Astrocyte (in vitro differentiated cells and primary cell): ENCODE results near the gene TMEM120B. TPM values are rescaled to one million over a fixed set of nuclear protein-coding genes. Genes with fewer than 3 reads are reported as not detected.

ENCODE experiments used
- DNase-seq: peaks from one replicate; pipeline ENCODE4 v3.0.0-alpha.2; 2010; ENCODE audit warnings: low read depth
- FAIRE-seq: peaks from 2 replicates; lab custom pipeline; 2011; peaks lifted over from hg19 to GRCh38; lab: Jason Lieb, UNC
- H2AFZ ChIP-seq: 2 replicates; pipeline ENCODE4 v1.6.0; 2012; ENCODE audit warnings: low read depth, low read length, inconsistent platforms
- H3K27ac ChIP-seq: 2 replicates; pipeline ENCODE4 v1.5.1; 2011; ENCODE audit warnings: low read depth, low read length, inconsistent platforms
- H3K27me3 ChIP-seq: 2 replicates; pipeline ENCODE4 v1.6.0; 2011; ENCODE audit warnings: low read length, inconsistent platforms; ENCODE audit not compliant: insufficient read depth
- H3K36me3 ChIP-seq: 2 replicates; pipeline ENCODE4 v1.5.1; 2011; ENCODE audit warnings: low read length, inconsistent platforms; ENCODE audit not compliant: insufficient read depth
- H3K4me1 ChIP-seq: 2 replicates; pipeline ENCODE4 v1.5.1; 2011; ENCODE audit warnings: low read length, inconsistent platforms; ENCODE audit not compliant: insufficient read depth
- H3K4me2 ChIP-seq: 2 replicates; pipeline ENCODE4 v1.6.0; 2012; ENCODE audit warnings: low read length, inconsistent platforms
- H3K4me3 ChIP-seq: 2 replicates; pipeline ENCODE4 v1.5.1; 2011; ENCODE audit warnings: low read depth, mild to moderate bottlenecking, low read length, inconsistent platforms; ENCODE audit not compliant: insufficient read depth
- H3K79me2 ChIP-seq: 2 replicates; pipeline ENCODE4 v1.6.0; 2012; ENCODE audit warnings: mild to moderate bottlenecking, low read length, inconsistent platforms; ENCODE audit not compliant: insufficient read depth
- H3K9ac ChIP-seq: 2 replicates; pipeline ENCODE4 v1.6.0; 2012; ENCODE audit warnings: mild to moderate bottlenecking, low read length, inconsistent platforms
- H3K9me3 ChIP-seq: 2 replicates; pipeline ENCODE4 v1.5.1; 2012; ENCODE audit warnings: low read depth, mild to moderate bottlenecking, low read length, inconsistent platforms; ENCODE audit not compliant: insufficient read depth
- H4K20me1 ChIP-seq: 2 replicates; pipeline ENCODE4 v1.6.0; 2012; ENCODE audit warnings: low read length, inconsistent platforms; ENCODE audit not compliant: insufficient read depth
- H3K27ac Mint-ChIP-seq: one replicate; pipeline ENCODE4 v1.8.0; 2021; ENCODE audit warnings: mild to moderate bottlenecking, mixed read lengths; ENCODE audit not compliant: unreplicated experiment
- H3K27me3 Mint-ChIP-seq: one replicate; pipeline ENCODE4 v1.8.0; 2021; ENCODE audit warnings: low read depth, mixed read lengths; ENCODE audit not compliant: unreplicated experiment
- H3K36me3 Mint-ChIP-seq: one replicate; pipeline ENCODE4 v1.8.0; 2021; ENCODE audit warnings: low read depth, mixed read lengths; ENCODE audit not compliant: unreplicated experiment
- H3K4me1 Mint-ChIP-seq: one replicate; pipeline ENCODE4 v1.8.0; 2021; ENCODE audit warnings: low read depth, mixed read lengths; ENCODE audit not compliant: unreplicated experiment
- H3K4me3 Mint-ChIP-seq: one replicate; pipeline ENCODE4 v1.8.0; 2021; ENCODE audit warnings: mild to moderate bottlenecking, moderate library complexity, mixed read lengths; ENCODE audit not compliant: unreplicated experiment
- H3K9me3 Mint-ChIP-seq: one replicate; pipeline ENCODE4 v1.8.0; 2021; ENCODE audit warnings: mild to moderate bottlenecking, mixed read lengths; ENCODE audit not compliant: unreplicated experiment
- EZH2 ChIP-seq: IDR thresholded peaks from 2 replicates; pipeline ENCODE4 v1.6.1; 2012; ENCODE audit warnings: mild to moderate bottlenecking, low read length, inconsistent platforms; ENCODE audit not compliant: insufficient read depth
- total RNA-seq: library from RNA; stranded (reverse); gene quantifications from 2 replicates; pipeline ENCODE4 v1.2.1, GENCODE V29; 2021
- TF ChIP-seq, protein P1 (sequence below): IDR thresholded peaks from 2 replicates; pipeline ENCODE4 v1.5.1; 2011; ENCODE audit warnings: low read depth, mild to moderate bottlenecking, inconsistent platforms, low read length, moderate library complexity; ENCODE audit not compliant: insufficient read depth

TMEM120B gene
- total RNA-seq, 1 donor from 2014 or later = 36.0 TPM

DNA sequence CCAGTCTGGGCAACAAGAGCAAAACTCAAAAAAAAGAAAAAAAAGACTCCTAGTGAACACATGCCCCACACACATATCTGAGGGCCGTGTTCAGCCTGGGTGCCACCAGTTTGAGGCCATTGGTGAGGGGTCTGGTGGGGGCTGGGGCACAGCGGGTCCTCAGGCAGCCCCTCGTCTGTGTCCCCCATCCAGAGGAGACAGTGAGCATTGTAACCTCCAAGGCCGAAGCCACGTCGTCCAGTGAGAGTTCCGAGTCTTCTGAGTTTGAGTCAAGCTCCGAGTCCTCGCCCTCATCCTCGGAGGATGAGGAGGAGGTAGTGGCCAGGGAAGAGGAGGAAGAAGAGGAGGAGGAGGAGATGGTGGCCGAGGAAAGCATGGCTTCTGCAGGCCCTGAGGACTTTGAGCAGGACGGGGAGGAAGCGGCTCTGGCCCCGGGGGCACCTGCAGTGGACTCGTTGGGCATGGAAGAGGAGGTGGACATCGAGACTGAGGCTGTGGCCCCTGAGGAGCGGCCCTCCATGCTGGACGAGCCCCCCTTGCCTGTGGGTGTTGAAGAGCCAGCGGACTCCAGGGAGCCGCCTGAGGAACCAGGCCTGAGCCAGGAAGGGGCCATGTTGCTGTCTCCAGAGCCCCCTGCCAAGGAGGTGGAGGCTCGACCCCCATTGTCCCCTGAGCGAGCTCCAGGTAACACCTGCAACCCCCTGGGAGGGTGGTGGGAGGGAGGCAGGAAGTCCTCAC is 106.8 kb downstream of the TMEM120B start:
- H3K4me1 Mint-ChIP-seq = no peaks in the 10 kb centered on the region
- peaks cover 10% of the 10 kb centered on the region for H3K36me3 Mint-ChIP-seq
- H3K27me3 ChIP-seq = no peaks in the 10 kb centered on the region
- peaks cover 53% of the 10 kb centered on the region for H4K20me1 ChIP-seq
- no peak overlapping the region for H3K4me3 ChIP-seq
- peak overlapping the region; percentile 60 for H3K4me3 Mint-ChIP-seq
- no peak overlapping the region for H2AFZ ChIP-seq
- FAIRE-seq = no peak
- H3K4me1 ChIP-seq = no peaks in the 10 kb centered on the region
- DNase-seq = no peak
- H3K9me3 Mint-ChIP-seq = no peaks in the 10 kb centered on the region
- no peak overlapping the region for H3K9ac ChIP-seq
- peaks cover 24% of the 10 kb centered on the region for H3K79me2 ChIP-seq
- H3K9me3 ChIP-seq = no peaks in the 10 kb centered on the region
- TF ChIP-seq, protein P1, sequence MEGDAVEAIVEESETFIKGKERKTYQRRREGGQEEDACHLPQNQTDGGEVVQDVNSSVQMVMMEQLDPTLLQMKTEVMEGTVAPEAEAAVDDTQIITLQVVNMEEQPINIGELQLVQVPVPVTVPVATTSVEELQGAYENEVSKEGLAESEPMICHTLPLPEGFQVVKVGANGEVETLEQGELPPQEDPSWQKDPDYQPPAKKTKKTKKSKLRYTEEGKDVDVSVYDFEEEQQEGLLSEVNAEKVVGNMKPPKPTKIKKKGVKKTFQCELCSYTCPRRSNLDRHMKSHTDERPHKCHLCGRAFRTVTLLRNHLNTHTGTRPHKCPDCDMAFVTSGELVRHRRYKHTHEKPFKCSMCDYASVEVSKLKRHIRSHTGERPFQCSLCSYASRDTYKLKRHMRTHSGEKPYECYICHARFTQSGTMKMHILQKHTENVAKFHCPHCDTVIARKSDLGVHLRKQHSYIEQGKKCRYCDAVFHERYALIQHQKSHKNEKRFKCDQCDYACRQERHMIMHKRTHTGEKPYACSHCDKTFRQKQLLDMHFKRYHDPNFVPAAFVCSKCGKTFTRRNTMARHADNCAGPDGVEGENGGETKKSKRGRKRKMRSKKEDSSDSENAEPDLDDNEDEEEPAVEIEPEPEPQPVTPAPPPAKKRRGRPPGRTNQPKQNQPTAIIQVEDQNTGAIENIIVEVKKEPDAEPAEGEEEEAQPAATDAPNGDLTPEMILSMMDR = no peak
- no peak for TF ChIP-seq EZH2
- no peak overlapping the region for H3K27ac ChIP-seq
- peak overlapping the region; percentile 47 for H3K27ac Mint-ChIP-seq
- no peak overlapping the region for H3K4me2 ChIP-seq
- no peaks in the 10 kb centered on the region for H3K27me3 Mint-ChIP-seq
- H3K36me3 ChIP-seq = peaks cover 41% of the 10 kb centered on the region

DNA sequence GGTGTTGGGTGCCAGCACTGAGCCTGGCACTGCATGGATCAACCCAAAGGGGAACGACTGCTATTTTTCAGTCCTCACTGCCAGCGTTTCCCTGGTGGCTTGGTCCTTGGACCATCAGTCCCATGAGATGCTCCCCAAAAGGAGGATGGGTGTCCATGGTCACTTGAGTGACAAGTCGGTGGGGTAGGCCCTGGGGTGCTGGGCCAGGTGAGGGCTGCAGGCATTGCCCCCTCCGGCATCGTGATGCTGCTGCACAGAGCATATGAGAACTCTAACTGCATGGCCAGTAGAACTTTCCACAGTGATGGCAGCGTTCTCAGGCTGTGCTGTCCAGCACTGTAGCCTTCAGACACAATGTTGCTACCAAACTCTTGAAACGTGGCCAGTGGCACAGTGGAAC is 107.5 kb downstream of the TMEM120B start:
- no peak for FAIRE-seq
- H3K4me2 ChIP-seq = no peak overlapping the region
- no peak overlapping the region for H3K27ac ChIP-seq
- no peaks in the 10 kb centered on the region for H3K9me3 ChIP-seq
- Mint-ChIP-seq H3K4me3 (no peak overlapping the region), H3K27ac (no peak overlapping the region), H3K36me3 (peaks cover 10% of the 10 kb centered on the region), H3K27me3 (no peaks in the 10 kb centered on the region), H3K9me3 (no peaks in the 10 kb centered on the region), H3K4me1 (no peaks in the 10 kb centered on the region)
- H4K20me1 ChIP-seq = peaks cover 52% of the 10 kb centered on the region
- peaks cover 44% of the 10 kb centered on the region for H3K36me3 ChIP-seq
- no peak overlapping the region for H2AFZ ChIP-seq
- DNase-seq = no peak
- no peak overlapping the region for H3K4me3 ChIP-seq
- H3K79me2 ChIP-seq = peaks cover 17% of the 10 kb centered on the region
- TF ChIP-seq, protein P1 = no peak
- no peak for TF ChIP-seq EZH2
- H3K9ac ChIP-seq = no peak overlapping the region
- H3K27me3 ChIP-seq = no peaks in the 10 kb centered on the region
- no peaks in the 10 kb centered on the region for H3K4me1 ChIP-seq
